ENCODE results near the gene NELFA.

Gene NELFA

GRCh38 chr4:1961563-1961962 lies 47.2 kb downstream of the NELFA start:
- DNase-seq: no peak

DNA sequence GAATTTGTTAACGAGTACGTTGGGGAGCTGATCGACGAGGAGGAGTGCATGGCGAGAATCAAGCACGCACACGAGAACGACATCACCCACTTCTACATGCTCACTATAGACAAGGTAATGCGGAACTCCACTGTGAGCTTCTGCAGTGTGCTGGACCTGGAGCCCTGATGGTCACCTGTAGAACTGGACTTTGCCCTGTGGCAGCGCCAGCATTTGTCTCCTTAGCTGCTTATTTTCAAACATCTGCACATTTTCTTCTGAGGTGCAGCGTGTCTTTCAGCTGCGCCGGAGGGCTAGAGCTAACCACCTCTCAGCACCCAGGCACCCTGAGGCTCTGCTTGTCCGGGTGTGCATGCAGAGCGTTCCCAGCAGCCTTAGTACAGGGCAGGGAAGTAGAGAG lies 47.7 kb downstream of the NELFA start:
- no peak for DNase-seq

GRCh38 chr4:1960170-1960825 lies 48.5 kb downstream of the NELFA start:
- DNase-seq: no peak

DNA sequence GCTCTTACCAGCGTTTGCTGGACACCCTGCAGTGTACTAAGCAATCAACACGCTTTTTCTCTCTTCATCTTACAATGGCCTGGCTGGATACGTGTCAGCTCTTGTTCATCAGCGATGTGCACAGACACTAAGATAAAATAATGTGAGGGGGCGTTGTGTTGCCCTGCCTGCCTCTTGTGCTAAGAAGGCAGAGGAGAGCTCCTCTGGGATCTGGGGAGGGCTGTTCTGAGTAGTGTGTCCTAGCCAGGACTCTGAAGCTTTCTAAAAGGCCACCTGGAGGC lies 49.7 kb downstream of the NELFA start:
- DNase-seq: no peak

DNA sequence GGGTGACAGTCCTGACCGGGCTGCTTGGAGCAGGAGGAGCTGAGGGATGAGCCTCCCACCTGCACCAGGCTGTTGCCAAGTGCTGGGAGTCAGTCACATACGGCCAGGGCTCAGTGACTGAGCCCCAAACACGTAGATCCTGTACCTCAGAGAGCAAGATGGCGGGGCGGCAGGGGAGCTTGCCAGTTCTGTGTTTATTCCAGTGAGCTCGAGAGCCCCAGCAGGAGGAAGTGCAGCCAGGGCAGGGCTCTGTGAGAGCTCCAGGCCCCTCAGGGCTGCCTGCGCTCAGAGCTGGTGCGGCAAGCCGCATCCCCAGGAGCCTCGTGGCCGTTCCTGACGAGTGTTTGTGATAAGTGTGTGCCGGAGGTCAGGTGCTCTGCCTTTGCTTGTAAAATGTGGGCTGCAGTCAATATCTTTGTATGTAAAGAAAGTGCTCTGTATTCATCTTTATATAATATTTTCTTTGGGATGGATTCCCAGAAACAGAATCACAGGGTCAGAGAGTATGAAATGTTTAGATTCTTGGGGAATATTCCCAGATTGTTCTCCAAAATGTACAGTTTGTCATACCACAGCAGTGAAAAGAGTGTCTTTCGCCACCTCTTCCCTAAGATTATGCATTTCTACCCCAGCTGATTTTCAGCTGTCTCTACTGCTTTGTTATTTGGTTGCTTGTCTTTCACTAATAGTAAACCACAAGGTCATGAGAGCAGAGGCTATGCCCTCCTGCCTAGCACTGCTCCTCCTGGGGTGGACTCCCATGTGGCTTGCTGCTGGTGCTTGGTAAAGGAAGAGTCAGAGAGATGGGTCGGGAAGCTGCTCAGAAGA lies 50.3 kb downstream of the NELFA start:
- DNase-seq: no peak

DNA sequence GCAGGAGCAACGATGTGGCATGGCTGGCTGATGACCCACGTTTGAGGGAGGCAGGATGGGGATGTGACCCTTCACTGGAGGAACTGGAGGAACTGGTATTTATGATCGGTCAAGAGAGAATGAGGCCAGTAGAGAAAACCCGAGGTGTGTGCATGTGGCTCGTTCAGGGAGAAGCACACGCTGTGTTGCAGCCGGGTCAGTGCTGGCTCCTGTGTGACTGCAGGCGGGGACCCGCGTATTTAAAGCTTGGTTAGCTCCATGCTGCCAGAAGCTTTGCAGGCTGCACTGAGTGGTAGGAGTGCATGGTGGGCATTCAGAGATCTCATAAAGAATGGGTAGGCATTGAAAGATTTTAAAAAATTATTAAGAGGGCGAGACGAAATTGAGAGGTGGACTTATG lies 52.1 kb downstream of the NELFA start:
- no peak for DNase-seq

- DNase-seq: no peak
Measured at GRCh38 chr4:1953335-1953734, 55.4 kb downstream of the NELFA start.

GRCh38 chr4:1952719-1953118 lies 56.1 kb downstream of the NELFA start:
- no peak for DNase-seq

DNA sequence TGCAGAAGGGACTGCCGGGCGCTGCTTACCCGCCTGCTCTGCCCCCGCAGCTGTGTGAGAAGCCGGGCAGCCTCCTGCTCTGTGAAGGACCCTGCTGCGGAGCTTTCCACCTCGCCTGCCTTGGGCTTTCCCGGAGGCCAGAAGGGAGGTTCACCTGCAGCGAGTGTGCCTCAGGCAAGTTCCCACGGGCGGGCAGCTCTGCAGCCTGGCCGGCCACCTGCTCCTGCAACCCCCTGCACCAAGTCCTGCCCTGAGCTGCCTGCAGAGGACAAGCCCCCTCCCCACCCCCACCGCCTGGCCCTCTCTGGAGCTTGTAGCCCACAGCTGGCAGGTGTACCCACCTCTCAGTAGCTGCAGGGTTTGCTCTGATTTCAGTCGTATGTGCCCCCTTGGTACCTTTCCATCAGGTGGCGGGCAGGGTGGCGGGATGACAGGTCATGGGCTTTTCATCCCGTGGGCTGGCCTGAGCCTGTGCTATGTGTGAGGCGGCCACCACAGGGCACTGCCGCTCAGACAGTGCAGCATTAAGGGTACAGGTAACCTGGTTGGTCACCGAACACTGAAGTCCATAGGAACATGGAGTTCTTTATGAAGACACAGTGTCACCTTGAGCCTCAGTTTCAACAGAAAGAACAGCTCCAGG lies 56.6 kb downstream of the NELFA start:
- no peak for DNase-seq

DNA sequence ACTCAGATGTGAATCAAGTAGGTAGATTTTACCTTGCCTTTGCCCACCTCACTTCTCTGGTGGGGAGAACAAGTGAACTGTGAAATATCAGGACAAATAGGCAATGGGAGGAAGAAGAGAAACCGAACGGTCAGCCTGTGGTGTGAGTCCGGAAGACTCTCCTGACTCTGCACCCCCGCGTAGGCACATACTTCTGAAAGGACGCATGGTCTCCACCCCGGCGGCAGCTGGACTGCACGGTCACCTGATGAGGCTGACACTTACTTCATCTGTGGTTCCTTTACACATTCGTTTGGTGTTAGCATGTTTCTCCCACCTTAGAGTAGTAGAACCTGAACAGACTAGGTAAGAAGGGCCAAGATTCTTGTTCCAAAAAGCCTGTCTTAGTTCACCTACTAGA lies 58.4 kb downstream of the NELFA start:
- no peak for DNase-seq

GRCh38 chr4:1948892-1949436 lies 59.8 kb downstream of the NELFA start:
- DNase-seq: no peak

DNA sequence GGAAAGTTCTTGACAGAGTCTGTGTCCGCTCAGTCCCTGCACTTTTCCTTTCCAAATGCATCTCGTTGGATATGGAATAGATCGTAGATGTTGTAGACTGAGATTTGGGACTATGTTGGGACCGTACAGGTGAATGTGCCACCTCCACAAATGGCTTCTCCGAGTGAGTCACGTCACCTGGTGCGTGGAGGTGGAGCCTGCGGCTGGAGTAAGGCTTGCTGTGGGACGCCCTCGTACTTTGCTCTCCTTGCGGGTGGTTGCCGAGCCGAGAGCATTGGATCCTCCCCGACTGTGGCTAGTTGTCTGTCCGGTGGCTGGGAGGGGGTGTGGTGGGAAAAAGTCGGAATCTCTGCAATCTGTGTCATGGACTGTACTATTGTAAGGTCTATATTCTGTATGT lies 60.5 kb downstream of the NELFA start:
- no peak for DNase-seq

DNA sequence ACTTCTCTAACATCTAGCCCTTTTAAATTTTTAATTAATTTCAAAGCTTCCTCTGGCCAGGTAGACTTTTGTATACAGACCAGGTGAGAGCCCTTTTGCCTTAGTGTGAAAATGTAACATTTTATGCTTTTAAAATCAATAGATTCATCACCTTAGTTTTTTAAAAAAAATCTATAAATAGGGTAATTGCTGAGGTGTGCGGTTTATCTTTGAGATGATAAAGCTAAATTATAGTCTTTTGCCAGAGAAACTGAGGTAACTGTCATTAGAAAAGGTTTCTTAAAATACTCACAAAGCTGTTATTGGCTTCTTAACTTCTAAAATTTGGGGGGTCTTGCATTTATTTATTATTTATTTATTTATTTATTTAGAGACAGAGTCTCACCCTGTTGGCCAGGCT lies 62.9 kb downstream of the NELFA start:
- DNase-seq: no peak

GRCh38 chr4:1945124-1945895 lies 63.5 kb downstream of the NELFA start:
- DNase-seq: no peak

GRCh38 chr4:1943928-1944327 lies 64.8 kb downstream of the NELFA start:
- no peak for DNase-seq

- DNase-seq: no peak
Measured at GRCh38 chr4:1940566-1940965, 68.2 kb downstream of the NELFA start.

DNA sequence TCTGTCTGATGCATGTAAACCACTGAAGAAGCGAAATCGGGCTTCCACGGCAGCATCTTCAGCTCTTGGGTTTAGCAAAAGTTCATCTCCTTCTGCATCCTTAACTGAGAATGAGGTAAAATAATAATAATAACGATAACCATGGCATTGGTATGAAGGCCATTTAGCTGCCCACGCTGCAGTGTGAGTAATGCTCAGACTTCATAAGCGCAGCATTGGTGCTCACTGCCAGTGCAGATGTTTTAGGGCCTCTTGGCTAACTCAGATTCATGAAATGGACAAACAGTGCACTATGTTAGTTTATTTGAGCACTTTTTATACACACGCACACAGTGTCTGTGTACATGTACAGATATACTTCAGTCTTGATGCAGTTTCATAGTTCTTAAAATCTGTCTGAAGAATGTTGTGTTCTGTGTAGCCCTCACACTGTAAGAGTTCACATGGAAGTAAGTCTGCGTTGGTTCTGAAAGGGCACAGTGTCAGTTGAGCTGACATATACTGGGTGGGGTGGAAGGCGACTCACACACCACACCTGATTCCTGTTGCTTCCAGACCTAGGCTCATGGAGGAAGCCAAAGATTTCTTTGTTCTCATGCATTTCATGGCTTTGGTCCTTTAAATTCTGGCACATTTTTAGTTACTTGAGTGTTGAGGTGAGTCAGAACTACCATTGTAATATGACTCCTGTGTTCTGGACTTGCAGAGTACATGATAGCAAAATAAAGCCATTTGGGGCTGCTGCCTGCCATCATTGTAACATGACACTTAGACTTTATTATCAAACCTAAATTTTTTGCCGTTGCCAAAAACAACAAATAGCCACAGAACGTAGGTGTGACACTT lies 68.9 kb downstream of the NELFA start:
- no peak for DNase-seq

DNA sequence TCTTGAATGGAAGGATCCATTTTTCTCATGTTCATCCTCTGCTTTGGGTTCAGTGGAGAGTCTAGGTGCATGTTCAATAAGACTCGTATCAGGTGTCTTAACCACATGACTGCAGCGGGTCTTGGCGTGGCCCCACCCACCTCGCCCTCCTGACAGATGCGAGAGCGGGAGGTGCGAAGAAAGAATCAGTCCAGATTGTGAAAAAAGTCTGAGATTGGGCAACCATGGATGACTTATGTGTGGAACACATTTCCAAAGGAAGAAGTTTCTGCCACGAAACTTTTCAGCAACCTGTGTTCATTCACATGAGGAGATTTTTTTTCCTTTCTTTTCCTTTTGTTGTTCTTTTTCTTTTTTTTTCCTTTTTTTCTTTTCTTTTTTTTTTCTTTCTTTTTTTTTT lies 70.7 kb downstream of the NELFA start:
- DNase-seq: no peak

- no peak for DNase-seq
Measured at GRCh38 chr4:1937550-1937949, 71.2 kb downstream of the NELFA start.

- no peak for DNase-seq
Measured at GRCh38 chr4:1933700-1934099, 75.1 kb downstream of the NELFA start.

- DNase-seq: no peak
Measured at GRCh38 chr4:1932736-1933135, 76.0 kb downstream of the NELFA start.
